ENCODE results near the gene CCDC186.
"Not testable (repeated sequence)": the region's sequence is repeated elsewhere in the genome, so short reads cannot be mapped to it uniquely, and the experiment has no call there.

Gene CCDC186

DNA sequence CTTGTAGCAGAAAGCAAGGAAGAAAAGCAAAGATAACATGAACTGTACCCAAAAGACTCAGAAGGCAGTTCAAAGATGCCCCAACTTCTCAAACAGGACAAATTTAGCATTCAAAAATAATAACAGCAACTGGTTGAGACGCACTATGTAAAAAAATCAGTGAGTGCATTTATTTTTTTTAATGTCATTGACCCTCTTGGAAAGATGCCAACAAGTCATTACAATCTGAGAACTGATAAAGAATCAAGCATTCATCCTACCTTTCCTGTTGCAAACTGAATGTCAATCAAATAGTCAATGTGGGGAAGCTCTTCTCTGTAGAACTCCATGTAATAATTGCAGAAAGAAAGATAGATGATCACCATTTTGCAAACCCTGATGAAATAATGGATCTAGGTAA lies 1.7 kb upstream of the CCDC186 start:
- DNase-seq (ENCODE audit: low read depth, low spot score): no peak
- H3K27ac ChIP-seq: no peak overlapping the region

DNA sequence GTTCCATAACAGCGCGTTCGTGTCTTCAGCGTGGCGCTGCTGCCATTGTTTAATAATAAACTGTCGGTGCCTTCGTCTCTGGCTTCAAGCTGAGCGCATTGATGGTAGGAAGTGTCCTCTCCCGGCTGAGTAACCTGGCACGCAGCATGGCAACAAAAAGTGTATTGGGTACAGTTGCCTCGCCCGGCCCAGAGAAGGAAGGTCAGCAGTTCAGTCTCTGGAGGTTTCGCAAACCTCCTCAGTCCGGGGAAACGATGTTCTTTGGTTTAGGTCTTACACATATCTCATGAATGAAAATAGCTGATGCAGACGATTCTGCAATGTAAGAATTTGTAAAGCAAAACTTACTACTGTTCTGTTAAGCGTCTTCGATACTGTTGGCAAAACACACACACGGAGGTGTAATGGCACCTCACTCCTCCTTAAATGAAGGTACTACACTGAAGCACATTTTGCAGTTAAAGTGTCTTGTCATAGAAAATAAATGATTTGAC lies 739 bp upstream of the CCDC186 start:
- peak; percentile 29 for DNase-seq (ENCODE audit: low read depth, low spot score)
- H3K27ac ChIP-seq: peak overlapping the region; percentile 67

DNA sequence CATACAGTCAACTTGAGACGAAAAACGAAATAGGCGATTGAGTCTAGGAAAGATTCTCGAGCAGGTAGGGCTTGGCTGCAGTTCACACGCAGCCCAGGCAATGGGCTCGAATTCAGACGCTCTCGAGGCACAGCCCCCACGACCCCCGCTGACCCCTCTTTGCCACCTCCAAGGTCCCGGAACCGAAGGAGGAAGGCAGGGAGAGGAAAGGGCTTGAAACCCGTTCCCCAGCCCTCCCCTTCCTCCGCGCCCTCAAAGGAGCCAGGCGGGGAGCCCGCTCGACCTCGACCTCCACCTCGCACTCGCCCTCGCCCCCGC lies 441 bp downstream of the CCDC186 start:
- H3K27ac ChIP-seq: peak overlapping the region; percentile 67
- DNase-seq (ENCODE audit: low read depth, low spot score): no peak

DNA sequence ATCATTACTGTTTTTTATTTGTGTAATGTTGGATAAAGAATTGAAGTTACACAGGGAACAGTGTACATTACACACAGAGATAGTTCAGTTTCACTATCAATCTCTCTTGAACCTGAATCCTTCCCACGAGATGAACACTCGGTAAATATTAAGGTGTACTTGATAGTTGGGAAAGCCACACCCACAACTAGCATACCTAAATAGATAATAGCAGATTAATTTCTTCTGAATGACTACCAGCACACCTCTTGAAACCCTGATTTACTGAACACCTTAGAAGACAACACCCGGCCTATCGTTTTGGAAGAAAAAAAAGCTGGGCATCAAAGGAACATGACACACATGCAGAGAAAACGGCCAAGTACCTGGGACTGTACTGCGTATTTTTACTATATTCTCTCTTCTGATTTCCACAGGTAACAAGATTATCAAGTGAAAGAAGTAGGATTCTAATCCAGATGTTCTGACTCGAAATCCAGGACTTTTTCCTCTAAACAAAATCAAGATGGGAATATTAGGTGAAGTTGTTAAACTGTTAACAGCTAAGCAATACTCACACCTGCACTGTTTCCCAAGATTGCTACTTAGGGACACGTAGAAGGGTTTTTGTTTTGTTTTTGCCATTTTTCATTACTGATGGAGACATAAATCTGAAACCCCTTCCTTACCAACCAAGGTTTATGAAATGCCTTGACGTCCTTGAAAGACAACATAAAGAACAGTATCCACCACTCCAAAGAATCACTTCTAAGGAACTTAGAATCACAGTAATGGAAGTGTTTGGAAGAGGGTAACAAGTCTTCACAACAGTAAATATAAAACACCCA lies 1.0 kb downstream of the CCDC186 start:
- peak overlapping the region; percentile 67 for H3K27ac ChIP-seq
- DNase-seq (ENCODE audit: low read depth, low spot score): no peak

DNA sequence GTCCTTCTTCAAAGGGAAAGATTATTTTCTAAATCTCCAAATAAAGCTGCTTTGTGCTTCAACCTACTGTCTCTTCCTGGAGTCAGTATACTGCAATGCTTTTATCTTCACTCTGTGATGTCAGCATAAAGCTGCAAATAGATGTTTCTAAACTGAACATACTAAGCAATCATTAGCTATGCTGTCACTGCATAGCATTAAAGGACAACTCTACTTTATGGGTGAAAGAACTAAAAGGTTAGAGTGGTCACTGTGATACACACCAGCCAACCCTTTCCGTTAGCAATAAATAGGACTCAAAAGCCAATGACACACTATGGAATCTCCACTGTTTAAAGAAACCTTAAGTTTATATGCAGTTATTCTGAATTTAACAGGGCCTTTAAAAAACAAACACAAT lies 1.8 kb downstream of the CCDC186 start:
- no peak overlapping the region for H3K27ac ChIP-seq
- no peak for DNase-seq (ENCODE audit: low read depth, low spot score)

DNA sequence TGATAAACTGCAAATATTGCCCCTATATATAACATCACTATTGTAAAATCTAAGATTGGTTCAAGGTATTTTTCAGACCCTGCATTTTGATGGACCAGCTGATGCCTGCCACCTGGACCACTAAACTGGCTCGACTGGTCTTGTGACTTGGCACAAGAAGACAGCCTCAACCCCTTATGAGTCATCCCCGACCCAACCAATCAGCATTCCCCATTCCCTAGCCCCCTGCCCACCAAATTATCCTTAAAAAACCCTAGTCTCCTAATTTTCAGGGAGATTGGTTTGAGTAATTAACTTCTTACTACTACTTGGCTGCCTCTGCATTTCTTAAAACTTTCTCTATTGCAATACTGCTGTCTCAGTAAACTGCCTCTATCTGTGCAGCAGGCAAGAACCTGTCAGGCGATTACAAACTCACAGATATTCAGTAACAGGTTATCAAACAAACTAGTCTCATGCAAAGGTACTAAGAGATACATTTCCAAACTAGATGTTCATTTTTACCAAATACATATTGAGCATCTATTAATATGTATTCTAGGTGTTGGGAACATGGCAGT lies 5.5 kb downstream of the CCDC186 start:
- DNase-seq (ENCODE audit: low read depth, low spot score): no peak
- H3K27ac ChIP-seq: no peak overlapping the region

DNA sequence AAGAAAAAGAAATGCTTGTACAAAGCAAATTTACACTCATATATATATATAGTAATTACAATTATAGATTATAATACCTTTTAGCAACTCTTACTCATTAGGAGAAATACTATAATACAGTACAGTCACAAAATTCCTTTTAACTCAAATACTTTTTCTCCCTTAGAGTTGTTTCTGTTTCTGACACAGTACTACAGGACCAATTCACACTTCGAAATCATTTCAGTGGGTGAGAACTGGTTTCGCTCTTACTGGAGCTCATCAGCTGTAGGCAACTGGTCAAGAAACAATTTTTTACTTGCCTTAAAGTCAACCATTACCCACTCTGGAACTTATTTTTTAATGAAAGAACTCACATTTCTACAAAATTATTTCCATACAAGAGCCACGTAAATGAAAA lies 6.0 kb downstream of the CCDC186 start:
- no peak for DNase-seq (ENCODE audit: low read depth, low spot score)
- no peak overlapping the region for H3K27ac ChIP-seq

DNA sequence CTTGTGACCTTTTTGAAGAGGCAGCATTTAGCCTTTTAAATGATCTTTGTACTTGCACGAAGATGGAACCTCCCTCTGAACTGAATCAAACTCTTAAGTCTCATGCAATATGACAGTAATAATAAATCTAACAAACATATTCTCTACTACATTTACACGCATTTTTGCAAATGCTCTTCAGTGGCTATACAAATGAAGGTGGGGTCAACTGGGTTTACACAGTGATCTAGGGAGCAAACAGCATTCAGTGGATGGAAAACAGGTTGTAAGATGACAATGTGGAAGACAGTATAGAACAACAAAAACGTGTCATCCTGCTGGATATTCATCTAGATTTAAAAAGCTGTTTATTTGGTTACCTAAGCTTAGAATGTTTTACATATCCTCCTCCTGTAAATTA lies 7.5 kb downstream of the CCDC186 start:
- DNase-seq (ENCODE audit: low read depth, low spot score): no peak
- H3K27ac ChIP-seq: no peak overlapping the region

DNA sequence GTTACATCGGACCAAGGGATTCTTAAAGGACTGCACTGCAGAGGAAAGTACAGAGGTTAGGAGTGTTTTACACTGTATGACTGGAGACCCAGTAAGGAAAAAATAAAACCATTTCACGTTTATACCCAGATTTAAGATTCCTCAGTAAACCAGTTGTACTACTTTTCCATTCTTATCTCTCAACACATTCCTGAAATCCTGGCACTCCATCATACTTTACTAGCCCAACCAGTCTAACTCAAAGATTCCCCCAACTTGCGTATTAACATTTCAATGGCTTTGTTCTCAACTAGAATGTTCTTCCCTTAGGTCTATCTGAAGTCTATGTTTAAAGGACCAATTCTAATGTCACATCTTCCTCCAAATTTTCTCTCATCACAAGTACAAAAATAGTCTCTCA lies 8.0 kb downstream of the CCDC186 start:
- no peak for DNase-seq (ENCODE audit: low read depth, low spot score)
- H3K27ac ChIP-seq: no peak overlapping the region

DNA sequence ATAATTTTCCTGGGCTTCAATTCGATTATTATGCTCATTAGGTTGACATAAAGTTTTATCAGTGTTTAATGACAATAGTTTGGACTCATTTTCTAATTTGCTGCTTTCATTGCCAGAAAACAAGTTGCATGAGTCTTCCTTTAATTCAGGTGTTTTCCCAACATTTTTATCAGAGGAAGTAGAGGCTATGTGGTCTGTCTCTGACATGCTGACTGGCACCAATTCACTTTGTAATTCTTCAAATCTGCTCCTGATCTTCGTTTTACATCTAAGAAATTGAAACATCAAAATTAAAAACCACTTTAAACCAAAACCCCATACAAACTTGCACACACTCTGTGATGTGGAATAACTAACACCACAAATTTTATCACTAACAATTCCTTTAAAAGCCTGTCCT lies 10.9 kb downstream of the CCDC186 start:
- DNase-seq (ENCODE audit: low read depth, low spot score): no peak
- no peak overlapping the region for H3K27ac ChIP-seq

DNA sequence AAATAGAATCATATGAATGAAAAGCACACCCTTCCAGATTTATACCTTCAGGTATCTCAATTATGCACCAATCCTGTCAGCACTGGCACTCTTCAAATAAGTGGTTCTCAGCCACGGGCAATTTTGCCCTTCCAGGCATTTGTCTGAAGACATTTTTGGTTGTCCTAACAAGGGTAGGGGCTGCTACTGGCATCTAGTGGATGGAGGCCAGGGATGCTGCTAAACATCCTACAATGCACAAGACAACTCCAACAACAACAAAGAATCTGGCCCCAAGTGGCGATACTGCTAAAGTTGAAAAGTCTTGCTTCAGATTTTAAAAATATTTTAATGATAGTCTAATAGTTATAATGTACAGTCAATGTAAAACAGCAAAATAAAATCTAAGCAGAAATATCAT lies 16.1 kb downstream of the CCDC186 start:
- DNase-seq (ENCODE audit: low read depth, low spot score): no peak
- H3K27ac ChIP-seq: no peak overlapping the region

DNA sequence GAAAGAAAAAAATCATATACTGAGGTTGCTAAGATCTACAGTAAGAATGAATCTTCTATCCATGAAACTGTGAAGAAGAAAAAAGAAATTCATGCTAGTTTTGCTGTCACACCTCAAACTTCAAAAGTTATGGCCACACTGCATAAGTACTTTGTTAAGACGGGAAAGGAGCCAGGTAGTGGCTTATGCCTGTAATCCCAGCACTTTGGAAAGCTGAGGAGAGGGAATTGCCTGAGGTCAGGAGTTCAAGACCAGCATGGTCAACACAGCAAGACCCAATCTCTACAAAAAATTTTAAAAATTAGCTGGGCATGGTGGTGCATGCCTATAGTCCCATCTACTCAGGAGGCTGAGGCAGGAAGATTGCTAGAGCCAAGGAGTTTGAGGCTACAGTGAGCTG lies 22.1 kb downstream of the CCDC186 start:
- peak overlapping the region; percentile 69 for H3K27ac ChIP-seq
- no peak for DNase-seq (ENCODE audit: low read depth, low spot score)

DNA sequence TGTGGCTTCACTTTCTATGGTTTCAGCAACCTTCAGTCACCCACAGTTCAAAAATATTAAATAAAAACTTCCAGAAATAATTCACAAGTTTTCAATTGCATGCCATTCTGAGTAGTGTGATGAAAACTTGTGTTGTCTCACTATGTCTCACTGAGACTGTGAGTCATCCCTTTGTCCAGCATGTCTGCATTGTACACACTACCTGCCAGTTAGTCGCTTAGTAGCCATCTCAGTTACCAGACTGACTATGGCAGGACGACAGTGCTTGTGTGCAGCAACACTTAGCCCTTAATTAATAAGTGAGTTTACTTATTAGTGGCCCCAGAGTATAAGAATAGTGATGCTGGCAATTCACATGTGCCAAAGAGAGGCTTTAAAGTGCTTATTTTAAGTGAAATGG lies 22.5 kb downstream of the CCDC186 start:
- peak; percentile 86 for DNase-seq (ENCODE audit: low read depth, low spot score)
- H3K27ac ChIP-seq: peak overlapping the region; percentile 69

DNA sequence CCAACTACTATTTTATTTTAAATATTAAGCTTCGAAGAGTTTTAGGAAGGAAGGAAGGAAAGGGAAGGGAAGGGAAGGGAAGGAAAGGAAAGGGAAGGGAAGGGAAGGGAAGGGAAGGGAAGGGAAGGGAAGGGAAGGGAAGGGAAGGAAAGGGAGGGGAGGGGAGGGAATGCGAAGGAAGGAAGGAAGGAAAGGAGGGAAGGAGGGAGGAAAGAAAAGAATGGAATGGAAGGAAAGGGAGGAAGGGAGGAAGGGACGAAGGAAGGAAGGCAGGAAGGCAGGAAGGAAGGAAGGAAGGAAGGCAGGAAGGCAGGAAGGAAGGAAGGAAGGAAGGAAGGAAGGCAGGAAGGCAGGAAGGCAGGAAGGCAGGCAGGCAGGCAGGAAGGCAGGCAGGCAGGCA lies 24.5 kb downstream of the CCDC186 start:
- DNase-seq (ENCODE audit: low read depth, low spot score); H3K27ac ChIP-seq: not testable (repeated sequence)

DNA sequence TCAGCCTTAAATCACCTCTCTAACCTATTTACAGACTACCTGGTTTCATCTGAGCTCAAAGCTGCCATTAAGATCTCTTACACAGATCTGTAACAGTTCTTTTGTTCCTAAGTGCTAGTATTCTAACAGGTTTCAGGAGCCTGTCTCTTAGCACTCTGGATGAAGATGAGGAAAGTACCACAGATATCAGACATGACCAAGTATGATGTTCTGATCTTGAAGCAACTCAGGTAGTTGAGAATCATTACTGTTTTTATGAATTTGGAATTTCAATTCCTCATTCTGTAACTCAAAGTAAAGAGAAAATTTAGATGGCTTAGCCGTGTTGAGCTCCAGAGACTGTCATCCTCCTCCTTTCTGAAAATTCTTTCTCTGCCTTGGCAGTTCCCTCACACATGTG lies 30.8 kb downstream of the CCDC186 start:
- DNase-seq (ENCODE audit: low read depth, low spot score): no peak
- no peak overlapping the region for H3K27ac ChIP-seq

DNA sequence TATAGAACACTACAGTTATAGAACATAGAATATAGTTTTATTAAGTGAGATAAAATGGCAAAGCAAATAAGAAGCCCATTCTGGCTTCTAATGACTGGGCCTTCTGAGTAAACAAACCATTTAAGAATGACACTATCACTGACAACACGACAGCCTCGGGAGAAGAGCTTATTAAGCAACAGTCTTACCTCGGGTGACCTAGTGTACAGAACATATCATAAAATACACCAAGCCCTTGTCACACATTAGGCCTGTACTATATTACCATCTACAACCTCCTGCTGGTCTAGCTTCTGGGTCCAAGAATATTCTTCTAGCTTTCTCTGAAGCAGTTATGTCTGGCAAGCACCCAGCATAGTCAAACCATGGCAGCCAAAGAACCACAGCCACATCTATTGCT lies 32.0 kb downstream of the CCDC186 start:
- no peak overlapping the region for H3K27ac ChIP-seq
- no peak for DNase-seq (ENCODE audit: low read depth, low spot score)

DNA sequence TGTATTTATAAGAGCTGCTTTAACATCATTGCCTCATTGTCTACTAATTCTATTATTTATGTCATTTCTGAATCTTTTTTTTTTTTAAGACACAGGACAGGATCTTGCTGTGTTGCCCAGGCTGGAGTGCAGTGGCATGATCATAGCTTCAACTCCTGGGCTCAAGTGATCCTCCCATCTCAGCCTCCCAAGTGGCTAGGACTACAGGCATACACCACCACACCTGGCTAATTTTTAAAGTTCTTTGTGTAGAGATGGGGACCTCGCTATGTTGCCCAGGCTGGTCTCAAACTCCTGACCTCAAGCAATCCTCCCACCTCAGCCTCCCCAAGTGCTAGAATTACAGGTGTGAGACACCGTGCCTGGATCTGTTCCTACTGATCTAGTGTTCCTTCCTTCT lies 33.2 kb downstream of the CCDC186 start:
- DNase-seq (ENCODE audit: low read depth, low spot score); H3K27ac ChIP-seq: not testable (repeated sequence)

DNA sequence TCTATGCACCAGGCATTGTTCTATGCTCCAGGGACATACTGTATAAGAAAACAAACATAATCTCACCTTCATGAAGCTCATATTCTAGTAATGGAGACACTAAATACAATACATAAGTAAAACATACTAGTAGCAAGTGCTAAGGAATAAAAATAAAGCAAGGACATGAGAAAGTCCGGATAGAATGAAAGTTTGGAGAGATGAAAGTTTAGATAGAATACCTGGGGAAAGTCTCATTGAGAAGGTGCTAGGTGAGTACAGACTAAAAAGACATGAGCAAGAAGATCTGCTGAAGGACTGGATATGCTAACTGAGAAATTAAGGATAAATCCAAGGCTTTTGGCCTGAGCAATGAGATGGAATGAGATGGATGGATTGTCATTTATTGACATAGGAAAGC lies 34.0 kb downstream of the CCDC186 start:
- no peak for DNase-seq (ENCODE audit: low read depth, low spot score)
- H3K27ac ChIP-seq: no peak overlapping the region

DNA sequence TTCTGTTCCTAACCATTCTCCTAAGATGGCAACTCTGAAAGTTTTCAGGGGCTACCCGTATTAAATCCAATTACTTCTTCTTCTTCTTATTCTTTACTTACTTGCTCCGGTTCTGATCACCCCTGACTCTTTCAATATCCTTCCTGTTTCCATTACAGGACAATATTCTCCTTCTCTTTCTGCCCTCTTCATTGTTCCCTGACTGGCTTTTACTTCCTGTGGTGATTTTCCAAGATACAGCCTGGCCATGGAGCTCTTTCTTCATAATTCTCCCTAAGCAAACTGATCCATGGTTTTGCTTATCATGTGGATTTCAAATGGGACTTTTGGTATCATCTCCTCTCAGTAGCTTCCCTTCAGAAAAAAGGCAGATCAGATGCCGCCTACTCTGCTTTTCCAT lies 35.4 kb downstream of the CCDC186 start:
- no peak overlapping the region for H3K27ac ChIP-seq
- DNase-seq (ENCODE audit: low read depth, low spot score): no peak

DNA sequence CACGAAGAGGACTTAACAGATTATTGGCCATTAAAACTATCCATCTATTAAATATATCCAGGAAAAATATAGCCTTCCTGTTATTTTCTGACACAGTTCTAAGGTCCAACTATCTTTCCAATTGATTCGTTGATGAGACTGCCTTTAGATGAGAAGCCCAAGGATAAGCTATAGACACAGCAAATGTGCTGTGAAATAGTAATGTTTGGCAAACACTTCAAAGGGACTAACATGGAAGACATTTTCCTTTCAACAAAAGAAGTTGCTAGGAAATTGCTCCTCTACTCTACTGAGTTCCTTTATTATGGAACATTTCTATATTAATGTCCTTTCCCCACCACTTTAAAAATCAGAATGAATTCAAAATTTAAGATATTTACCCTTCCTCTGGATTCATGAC lies 38.5 kb downstream of the CCDC186 start:
- H3K27ac ChIP-seq: no peak overlapping the region
- no peak for DNase-seq (ENCODE audit: low read depth, low spot score)

DNA sequence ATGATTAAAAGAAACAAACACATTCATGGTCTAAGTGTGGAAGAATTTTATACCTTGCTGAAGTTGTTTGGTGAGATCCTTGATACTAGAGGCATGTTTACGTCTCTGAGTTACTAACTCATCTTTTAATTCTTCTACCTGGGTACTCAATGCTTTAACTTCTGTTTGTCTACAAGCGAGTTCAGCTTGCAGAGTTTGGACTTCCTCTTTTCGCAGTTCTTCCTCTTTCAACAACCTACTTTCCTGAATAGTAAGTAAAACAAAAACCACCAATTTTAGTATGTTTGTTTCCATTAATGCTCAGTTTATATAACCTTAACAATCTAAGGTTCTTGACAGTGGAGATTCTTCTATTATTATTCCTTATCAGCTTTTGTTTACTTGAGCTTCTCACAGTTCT lies 42.9 kb downstream of the CCDC186 start:
- DNase-seq (ENCODE audit: low read depth, low spot score): no peak
- H3K27ac ChIP-seq: no peak overlapping the region

DNA sequence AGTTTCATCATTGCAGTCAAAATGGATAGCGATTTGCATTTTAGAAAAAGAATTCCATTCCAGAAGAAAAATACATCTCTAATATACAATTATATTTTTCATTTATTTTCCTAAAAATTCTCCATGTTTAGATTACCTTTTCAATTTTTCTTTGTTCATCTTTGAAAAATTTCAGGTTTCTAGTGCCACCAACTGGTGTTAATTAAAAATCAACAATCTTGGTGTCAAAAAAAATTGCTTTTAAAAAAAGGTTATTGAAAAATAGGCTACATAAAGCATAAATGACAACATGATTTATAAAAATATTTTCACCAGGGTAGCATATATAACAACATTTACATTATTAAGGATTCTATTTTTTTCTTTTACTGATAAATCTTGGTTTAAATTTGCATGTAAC lies 53.0 kb downstream of the CCDC186 start:
- DNase-seq (ENCODE audit: low read depth, low spot score): no peak

More for the DNA sequence above, 53.0 kb downstream of the CCDC186 start:
- no peak overlapping the region for H3K27ac ChIP-seq
